Measurements from ENCODE around the gene SPRR2D.

- no peak for TF ChIP-seq CTCF (IDR thresholded peaks at IDR 0.05)
- TF ChIP-seq POLR2A (IDR thresholded peaks at IDR 0.05), result no peak
Observed at GRCh38 chr1:152996633-152997400, 44.1 kb downstream of the SPRR2D start.

Data from Peyer's patch (tissue), 4 donors.